Body of pancreas (tissue), 4 donors: ENCODE measurements around the gene TAF11L12. TPM values are rescaled to one million over a fixed set of nuclear protein-coding genes. Genes with fewer than 3 reads are reported as not detected.
"Not testable (repeated sequence)": the region's sequence is repeated elsewhere in the genome, so short reads cannot be mapped to it uniquely, and the experiment has no call there.

Experiments used
- ATAC-seq: fragments of 150-250 bp; one replicate; pipeline ENCODE4 v1.9.1; 2016
- DNase-seq, 4 donors: peaks; one replicate each; pipeline ENCODE4 v3.0.0-alpha.2; 2019
- H3K27ac ChIP-seq, 4 donors: fragments of 200-600 bp; sonication (generic); 1 replicate in 3 of 4; 2 replicates in 1 of 4; pipeline versions ENCODE4 v1.5.1 to v1.6.1; 2016 to 2019; ENCODE audit warnings: mild to moderate bottlenecking in 1 of 4, mixed read lengths in 1 of 4, moderate library complexity in 1 of 4
- H3K27me3 ChIP-seq, 2 donors: fragments of 200-600 bp; sonication (generic); one replicate each; pipeline ENCODE4 v1.6.0; 2016; ENCODE audit warnings: mild to moderate bottlenecking in 1 of 2
- H3K36me3 ChIP-seq, 2 donors: fragments of 200-600 bp; sonication (generic); replicated peaks in 1 of 2; 2 replicates each; pipeline ENCODE4 v1.5.1; 2016; ENCODE audit warnings: low read depth in 2 of 2; ENCODE audit not compliant: insufficient read depth in 1 of 2
- H3K4me1 ChIP-seq: fragments of 200-600 bp; sonication (generic); one replicate; pipeline ENCODE4 v1.6.0; 2016
- H3K4me3 ChIP-seq, 2 donors: fragments of 200-600 bp; sonication (generic); 1 replicate in 1 of 2; 2 replicates in 1 of 2; pipeline ENCODE4 v1.5.1; 2016 to 2019
- H3K9me3 ChIP-seq, 3 donors: fragments of 200-600 bp; sonication (generic); 1 replicate in 2 of 3; 2 replicates in 1 of 3; pipeline ENCODE4 v1.5.1; 2016
- POLR2A ChIP-seq, 3 donors: fragments of 450-650 bp; IDR thresholded peaks; one replicate each; pipeline ENCODE4 v1.6.1; 2016; ENCODE audit warnings: antibody characterized with exemption in 3 of 3, mild to moderate bottlenecking in 2 of 3
- WGBS, 2 donors: methylation state at CpG; one replicate each; pipeline ENCODE4 v1.1.5; 2017; 5-methylcytosine and 5-hydroxymethylcytosine counted together
- intact Hi-C: fragments of 100-400 bp; cut with DNase I; formaldehyde crosslinking; loops from one replicate; pipeline ENCODE4 v1.15.1; 2023
- total RNA-seq, 2 donors: library from RNA; depleted of rRNA; stranded (reverse); fragments of >200 nt; gene quantifications; one replicate each; pipeline ENCODE4 v1.1.0, GENCODE V29; 2016
- TF ChIP-seq, protein P1 (sequence below), 7 experiments: fragments of 450-650 bp in 4 of 7; fragments of 200-600 bp in 3 of 7; sonication (generic) in 3 of 7; IDR thresholded peaks; one replicate each; pipeline ENCODE4 v1.5.1; 2016 to 2019; ENCODE audit warnings: antibody characterized with exemption in 7 of 7

TAF11L12 gene
- not detected for total RNA-seq

DNA sequence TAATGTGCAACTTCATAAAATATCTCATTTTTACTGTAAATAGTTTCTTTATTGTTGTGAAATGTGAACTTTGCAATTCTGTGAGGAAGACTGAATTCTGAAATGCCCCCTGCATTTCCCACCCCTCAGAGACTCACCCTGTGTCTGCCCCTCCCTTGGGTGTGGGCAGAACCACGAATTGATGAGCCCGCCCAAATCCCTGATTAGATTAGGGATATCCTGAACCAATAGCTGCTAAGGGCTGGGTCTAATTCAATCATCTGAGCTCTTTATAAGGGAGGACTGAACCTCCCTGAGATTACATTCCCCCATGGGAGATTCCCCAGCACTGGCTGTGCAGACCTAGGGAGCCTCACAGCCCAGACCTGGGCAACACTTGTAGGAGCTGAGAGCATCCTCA is at the start of gene TAF11L12:
TAF11L12 (plus strand) TSS at position 301 of the 400 bp plus-strand sequence.
- H3K9me3 ChIP-seq, H3K36me3 ChIP-seq, H3K4me3 ChIP-seq, DNase-seq, H3K27me3 ChIP-seq, H3K27ac ChIP-seq, ATAC-seq, intact Hi-C loops, H3K4me1 ChIP-seq: not testable (repeated sequence)
- 49 to 59% methylated on average over 2 of the region's 2 CpGs for WGBS, 2 donors

DNA sequence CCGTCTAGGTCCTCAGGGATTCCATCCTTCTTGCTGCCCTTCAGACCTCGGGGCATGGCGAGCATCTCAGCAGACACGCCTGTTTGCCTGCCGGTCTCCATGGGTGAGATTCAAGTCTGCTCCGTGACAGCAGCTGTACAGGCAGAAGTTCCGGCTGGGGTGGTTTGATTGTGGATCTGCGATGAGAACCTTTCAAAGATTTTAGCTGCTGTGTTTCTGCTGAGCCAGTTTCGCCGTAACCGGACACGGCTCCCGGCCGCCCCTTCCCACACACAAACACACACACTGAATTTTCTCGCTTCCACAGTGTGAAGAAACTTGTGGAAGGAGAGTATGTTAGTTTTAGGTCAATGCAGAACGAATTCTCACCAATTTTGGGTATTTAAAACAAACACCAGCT is 24.5 kb upstream of the TAF11L12 start, which contains the start of gene TAF11L7:
TAF11L7 (minus strand) TSS at position 101 of the 400 bp plus-strand sequence.
- H3K27me3 ChIP-seq, H3K4me1 ChIP-seq, H3K27ac ChIP-seq, intact Hi-C loops, ATAC-seq, H3K36me3 ChIP-seq, H3K4me3 ChIP-seq, H3K9me3 ChIP-seq, DNase-seq: not testable (repeated sequence)
- WGBS, 2 donors, result no CpG with 5 or more reads among the region's 16 CpGs

DNA sequence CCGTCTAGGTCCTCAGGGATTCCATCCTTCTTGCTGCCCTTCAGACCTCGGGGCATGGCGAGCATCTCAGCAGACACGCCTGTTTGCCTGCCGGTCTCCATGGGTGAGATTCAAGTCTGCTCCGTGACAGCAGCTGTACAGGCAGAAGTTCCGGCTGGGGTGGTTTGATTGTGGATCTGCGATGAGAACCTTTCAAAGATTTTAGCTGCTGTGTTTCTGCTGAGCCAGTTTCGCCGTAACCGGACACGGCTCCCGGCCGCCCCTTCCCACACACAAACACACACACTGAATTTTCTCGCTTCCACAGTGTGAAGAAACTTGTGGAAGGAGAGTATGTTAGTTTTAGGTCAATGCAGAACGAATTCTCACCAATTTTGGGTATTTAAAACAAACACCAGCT is 19.3 kb upstream of the TAF11L12 start, which contains the start of gene TAF11L8:
TAF11L8 (minus strand) TSS at position 101 of the 400 bp plus-strand sequence.
- H3K36me3 ChIP-seq, ATAC-seq, H3K27me3 ChIP-seq, intact Hi-C loops, H3K4me1 ChIP-seq, H3K9me3 ChIP-seq, H3K27ac ChIP-seq, H3K4me3 ChIP-seq, DNase-seq: not testable (repeated sequence)
- WGBS, 2 donors, result no CpG with 5 or more reads among the region's 16 CpGs

DNA sequence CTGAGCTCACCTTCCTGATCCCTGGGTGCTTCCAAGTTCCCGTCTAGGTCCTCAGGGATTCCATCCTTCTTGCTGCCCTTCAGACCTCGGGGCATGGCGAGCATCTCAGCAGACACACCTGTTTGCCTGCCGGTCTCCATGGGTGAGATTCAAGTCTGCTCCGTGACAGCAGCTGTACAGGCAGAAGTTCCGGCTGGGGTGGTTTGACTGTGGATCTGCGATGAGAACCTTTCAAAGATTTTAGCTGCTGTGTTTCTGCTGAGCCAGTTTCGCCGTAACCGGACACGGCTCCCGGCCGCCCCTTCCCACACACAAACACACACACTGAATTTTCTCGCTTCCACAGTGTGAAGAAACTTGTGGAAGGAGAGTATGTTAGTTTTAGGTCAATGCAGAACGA is 15.9 kb upstream of the TAF11L12 start, which contains the start of gene TAF11L9:
TAF11L9 (minus strand) TSS at position 140 of the 400 bp plus-strand sequence.
- H3K36me3 ChIP-seq, DNase-seq, H3K9me3 ChIP-seq, ATAC-seq, intact Hi-C loops, H3K27ac ChIP-seq, H3K27me3 ChIP-seq, H3K4me3 ChIP-seq, H3K4me1 ChIP-seq: not testable (repeated sequence)
- WGBS, 2 donors, result 76 to 85% methylated on average over 11 to 13 of the region's 15 CpGs

DNA sequence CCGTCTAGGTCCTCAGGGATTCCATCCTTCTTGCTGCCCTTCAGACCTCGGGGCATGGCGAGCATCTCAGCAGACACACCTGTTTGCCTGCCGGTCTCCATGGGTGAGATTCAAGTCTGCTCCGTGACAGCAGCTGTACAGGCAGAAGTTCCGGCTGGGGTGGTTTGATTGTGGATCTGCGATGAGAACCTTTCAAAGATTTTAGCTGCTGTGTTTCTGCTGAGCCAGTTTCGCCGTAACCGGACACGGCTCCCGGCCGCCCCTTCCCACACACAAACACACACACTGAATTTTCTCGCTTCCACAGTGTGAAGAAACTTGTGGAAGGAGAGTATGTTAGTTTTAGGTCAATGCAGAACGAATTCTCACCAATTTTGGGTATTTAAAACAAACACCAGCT is 12.5 kb upstream of the TAF11L12 start, which contains the start of gene TAF11L10:
TAF11L10 (minus strand) TSS at position 101 of the 400 bp plus-strand sequence.
- H3K27me3 ChIP-seq, ATAC-seq, DNase-seq, intact Hi-C loops, H3K4me1 ChIP-seq, H3K4me3 ChIP-seq, H3K36me3 ChIP-seq, H3K27ac ChIP-seq, H3K9me3 ChIP-seq: not testable (repeated sequence)
- no CpG with 5 or more reads among the region's 15 CpGs for WGBS, 2 donors

DNA sequence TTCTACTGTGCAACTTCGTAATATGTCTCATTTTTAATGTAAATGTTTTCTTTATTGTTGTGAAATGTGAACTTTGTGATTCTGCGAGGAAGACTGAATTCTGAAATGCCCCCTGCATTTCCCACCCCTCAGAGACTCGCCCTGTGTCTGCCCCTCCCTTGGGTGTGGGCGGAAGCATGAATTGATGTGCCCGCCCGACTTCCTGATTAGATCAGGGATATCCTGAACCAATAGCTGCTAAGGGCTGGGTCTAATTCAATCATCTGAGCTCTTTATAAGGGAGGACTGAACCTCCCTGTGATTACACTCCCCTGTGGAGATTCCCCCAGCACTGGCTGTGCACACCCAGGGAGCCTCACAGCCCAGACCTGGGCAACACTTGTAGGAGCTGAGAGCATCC is 6.3 kb upstream of the TAF11L12 start, which contains the start of gene TAF11L11:
TAF11L11 (plus strand) TSS at position 304 of the 400 bp plus-strand sequence.
- DNase-seq, ATAC-seq, H3K4me1 ChIP-seq, H3K27me3 ChIP-seq, H3K36me3 ChIP-seq, H3K9me3 ChIP-seq, intact Hi-C loops, H3K4me3 ChIP-seq, H3K27ac ChIP-seq: not testable (repeated sequence)
- WGBS, 2 donors, result 44 to 54% methylated on average over 6 of the region's 6 CpGs

DNA sequence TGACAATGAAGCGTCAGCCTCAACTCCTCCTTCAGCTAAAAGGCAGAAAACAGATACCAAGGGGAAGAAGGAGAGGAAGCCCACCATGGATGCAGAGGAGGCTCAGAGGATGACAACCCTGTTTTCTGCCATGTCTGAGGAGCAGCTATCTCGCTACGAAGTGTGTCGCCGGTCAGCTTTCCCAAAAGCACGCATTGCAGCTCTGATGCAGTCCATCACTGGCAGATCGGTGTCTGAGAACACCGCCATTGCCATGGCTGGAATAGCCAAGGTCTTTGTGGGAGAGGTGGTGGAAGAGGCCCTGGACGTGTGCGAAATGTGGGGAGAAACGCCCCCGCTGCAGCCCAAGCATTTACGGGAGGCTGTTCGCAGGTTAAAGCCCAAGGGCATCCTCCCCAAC is 5.2 kb upstream of the TAF11L12 start:
- TF ChIP-seq, protein P1, sequence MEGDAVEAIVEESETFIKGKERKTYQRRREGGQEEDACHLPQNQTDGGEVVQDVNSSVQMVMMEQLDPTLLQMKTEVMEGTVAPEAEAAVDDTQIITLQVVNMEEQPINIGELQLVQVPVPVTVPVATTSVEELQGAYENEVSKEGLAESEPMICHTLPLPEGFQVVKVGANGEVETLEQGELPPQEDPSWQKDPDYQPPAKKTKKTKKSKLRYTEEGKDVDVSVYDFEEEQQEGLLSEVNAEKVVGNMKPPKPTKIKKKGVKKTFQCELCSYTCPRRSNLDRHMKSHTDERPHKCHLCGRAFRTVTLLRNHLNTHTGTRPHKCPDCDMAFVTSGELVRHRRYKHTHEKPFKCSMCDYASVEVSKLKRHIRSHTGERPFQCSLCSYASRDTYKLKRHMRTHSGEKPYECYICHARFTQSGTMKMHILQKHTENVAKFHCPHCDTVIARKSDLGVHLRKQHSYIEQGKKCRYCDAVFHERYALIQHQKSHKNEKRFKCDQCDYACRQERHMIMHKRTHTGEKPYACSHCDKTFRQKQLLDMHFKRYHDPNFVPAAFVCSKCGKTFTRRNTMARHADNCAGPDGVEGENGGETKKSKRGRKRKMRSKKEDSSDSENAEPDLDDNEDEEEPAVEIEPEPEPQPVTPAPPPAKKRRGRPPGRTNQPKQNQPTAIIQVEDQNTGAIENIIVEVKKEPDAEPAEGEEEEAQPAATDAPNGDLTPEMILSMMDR (IDR thresholded peaks at IDR 0.05), result no peak
- TF ChIP-seq POLR2A (IDR thresholded peaks at IDR 0.05), result no peak
- no peak for DNase-seq
- intact Hi-C loops, result no loop called here

DNA sequence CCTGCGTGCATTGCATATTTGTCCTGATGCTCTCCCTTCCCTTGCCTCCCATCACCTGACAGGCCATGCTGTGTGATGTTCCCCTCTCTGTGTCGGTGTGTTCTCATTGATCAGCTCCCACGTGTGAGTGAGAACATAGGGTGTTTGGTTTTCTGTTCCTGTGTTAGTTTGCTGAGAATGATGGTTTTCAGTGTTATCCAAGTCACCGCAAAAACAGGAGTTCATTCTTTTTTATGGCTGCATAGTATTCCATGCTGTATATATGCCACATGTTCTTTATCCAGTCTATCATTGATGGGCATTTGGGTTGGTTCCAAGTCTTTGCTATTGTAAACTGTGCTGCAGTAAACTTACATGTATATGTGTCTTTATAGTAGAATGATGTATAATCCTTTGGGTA is 2.7 kb upstream of the TAF11L12 start:
- H3K4me3 ChIP-seq, H3K27ac ChIP-seq, H3K9me3 ChIP-seq, H3K36me3 ChIP-seq, H3K27me3 ChIP-seq, DNase-seq, H3K4me1 ChIP-seq, intact Hi-C loops, ATAC-seq: not testable (repeated sequence)
- WGBS, 2 donors, result 54 to 74% methylated on average over 4 of the region's 4 CpGs

More for the DNA sequence above, 5.2 kb upstream of the TAF11L12 start:
- no peaks in the 10 kb centered on the region for H3K9me3 ChIP-seq
- H3K4me3 ChIP-seq, result no peak overlapping the region
- no peak for ATAC-seq
- WGBS, 2 donors, result 73 to 86% methylated on average over 14 of the region's 14 CpGs
- H3K27ac ChIP-seq, result no peak overlapping the region
- H3K4me1 ChIP-seq, result no peaks in the 10 kb centered on the region
- no peaks in the 10 kb centered on the region for H3K36me3 ChIP-seq
- no peaks in the 10 kb centered on the region for H3K27me3 ChIP-seq
